Measurements from ENCODE around the gene FBXO21. TPM values are rescaled to one million over a fixed set of nuclear protein-coding genes. Genes with fewer than 3 reads are reported as not detected.
"Not testable (repeated sequence)": the region's sequence is repeated elsewhere in the genome, so short reads cannot be mapped to it uniquely, and the experiment has no call there.

Gene FBXO21
- total and polyA plus RNA-seq, 2 of the 13 experiments (the other 11 are each of a cell fraction or from before 2014, with no cell fraction given): 15.6 to 32.5 TPM

GRCh38 chr12:117182866-117183265 lies 7.4 kb downstream of the FBXO21 start (continued):
- TF ChIP-seq ZBTB25 (CRISPR knock-in tag; IDR thresholded peaks at IDR 0.05) (no peak), ELF3 (CRISPR knock-in tag; IDR thresholded peaks at IDR 0.05) (no peak), ZSCAN21 (CRISPR knock-in tag; IDR thresholded peaks at IDR 0.05; ENCODE audit: borderline replicate concordance) (no peak), XBP1 (CRISPR knock-in tag; IDR thresholded peaks at IDR 0.05) (no peak), PAF1 (CRISPR knock-in tag; IDR thresholded peaks at IDR 0.05) (no peak), YY1 (IDR thresholded peaks at IDR 0.05; ENCODE audit: insufficient read depth, insufficient replicate concordance, low read depth, low read length) (no peak), SOX5 (CRISPR knock-in tag; IDR thresholded peaks at IDR 0.05; ENCODE audit: borderline replicate concordance) (no peak), HOXA5 (CRISPR knock-in tag; IDR thresholded peaks at IDR 0.05) (no peak), SIX4 (CRISPR knock-in tag; IDR thresholded peaks at IDR 0.05) (no peak)

- 95% methylated on average over 8 of the region's 8 CpGs for WGBS (ENCODE audit: low lambda C conversion rate)
- intact Hi-C loops (cut with micrococcal nuclease; ENCODE audit: unreplicated experiment); H3K27ac ChIP-seq (ENCODE audit: extremely low read length, insufficient read depth, low read length); H3K79me2 ChIP-seq (ENCODE audit: insufficient read depth, low read length); ATAC-seq; POLR2A ChIA-PET; FAIRE-seq; DNase-seq (ENCODE audit: low spot score); H3K27me3 ChIP-seq (ENCODE audit: control insufficient read depth in 1 of 2, insufficient read depth in 2 of 2, low read length in 2 of 2); H3K4me3 ChIP-seq (replicated peaks in 1 of 3; ENCODE audit: insufficient read depth in 1 of 3, low read depth in 2 of 3, low read length in 3 of 3); in situ Hi-C loops (cut with HindIII; ENCODE audit: extremely low pct_ligation_motif_present, low pct_unique_long_range_greater_than_20kb); H3K9ac ChIP-seq (ENCODE audit: insufficient read depth, low read depth, low read length); H4K20me1 ChIP-seq (ENCODE audit: insufficient read depth, low read length); H3K4me2 ChIP-seq (ENCODE audit: low read depth, low read length); BruUV-seq (replicated peaks); H3K9me3 ChIP-seq (ENCODE audit: low read length); H2AFZ ChIP-seq (ENCODE audit: low read length); CTCF ChIA-PET (ENCODE audit: low intra/inter-chr PET ratio, low total read pairs): not testable (repeated sequence)
- Histone ChIP-seq H3K36me3 (replicated peaks in 1 of 2; ENCODE audit: control insufficient read depth in 1 of 2, insufficient read depth in 2 of 2, low read length in 2 of 2) (peaks cover 7 to 53% of the 10 kb centered on the region in 2 experiments), H3K4me1 (ENCODE audit: insufficient read depth, low read length) (peaks cover 20% of the 10 kb centered on the region)
Measured at GRCh38 chr12:117181468-117181843, 8.8 kb downstream of the FBXO21 start.

Measured in HepG2 (cell line).